Endothelial cell (in vitro differentiated cells): Measurements from ENCODE around the gene GAS7. TPM values are rescaled to one million over a fixed set of nuclear protein-coding genes. Genes with fewer than 3 reads are reported as not detected.
A peak's percentile ranks its signal among the peaks of the same experiment; 100 is the strongest.

ENCODE experiments used
- DNase-seq: peaks from one replicate; pipeline ENCODE4 v3.0.0; 2021; ENCODE audit warnings: low spot score
- H3K27ac Mint-ChIP-seq: one replicate; pipeline ENCODE4 v1.8.0; 2021; ENCODE audit warnings: mixed read lengths, inconsistent platforms; ENCODE audit not compliant: unreplicated experiment
- H3K27me3 Mint-ChIP-seq: one replicate; pipeline ENCODE4 v1.8.0; 2021; ENCODE audit warnings: mild to moderate bottlenecking, moderate library complexity, mixed read lengths, inconsistent platforms; ENCODE audit not compliant: unreplicated experiment
- H3K36me3 Mint-ChIP-seq: one replicate; pipeline ENCODE4 v1.8.0; 2021; ENCODE audit warnings: mild to moderate bottlenecking, low read depth, mixed read lengths, inconsistent platforms; ENCODE audit not compliant: unreplicated experiment
- H3K4me1 Mint-ChIP-seq: one replicate; pipeline ENCODE4 v1.8.0; 2021; ENCODE audit warnings: mild to moderate bottlenecking, mixed read lengths, inconsistent platforms; ENCODE audit not compliant: unreplicated experiment
- H3K4me3 Mint-ChIP-seq: one replicate; pipeline ENCODE4 v1.8.0; 2021; ENCODE audit warnings: mild to moderate bottlenecking, mixed read lengths, inconsistent platforms; ENCODE audit not compliant: unreplicated experiment
- H3K9me3 Mint-ChIP-seq: one replicate; pipeline ENCODE4 v1.8.0; 2021; ENCODE audit warnings: mixed read lengths, inconsistent platforms; ENCODE audit not compliant: unreplicated experiment
- total RNA-seq: library from RNA; stranded (reverse); fragmentation: NEBNext Ultra II Directional; extraction: Animal tissue kit (Norgen Biotek cat#: 25700); gene quantifications from one replicate; pipeline ENCODE4 v1.2.1, GENCODE V29; 2021; ENCODE audit not compliant: unreplicated experiment
- TF ChIP-seq, protein P1 (sequence below): fragments of 200-600 bp; sonication (generic); IDR thresholded peaks from one replicate; pipeline ENCODE4 v1.5.0; 2021; ENCODE audit warnings: antibody characterized with exemption; ENCODE audit not compliant: unreplicated experiment

Gene GAS7
- total RNA-seq, 1 donor from 2014 or later = 7.0 TPM

DNA sequence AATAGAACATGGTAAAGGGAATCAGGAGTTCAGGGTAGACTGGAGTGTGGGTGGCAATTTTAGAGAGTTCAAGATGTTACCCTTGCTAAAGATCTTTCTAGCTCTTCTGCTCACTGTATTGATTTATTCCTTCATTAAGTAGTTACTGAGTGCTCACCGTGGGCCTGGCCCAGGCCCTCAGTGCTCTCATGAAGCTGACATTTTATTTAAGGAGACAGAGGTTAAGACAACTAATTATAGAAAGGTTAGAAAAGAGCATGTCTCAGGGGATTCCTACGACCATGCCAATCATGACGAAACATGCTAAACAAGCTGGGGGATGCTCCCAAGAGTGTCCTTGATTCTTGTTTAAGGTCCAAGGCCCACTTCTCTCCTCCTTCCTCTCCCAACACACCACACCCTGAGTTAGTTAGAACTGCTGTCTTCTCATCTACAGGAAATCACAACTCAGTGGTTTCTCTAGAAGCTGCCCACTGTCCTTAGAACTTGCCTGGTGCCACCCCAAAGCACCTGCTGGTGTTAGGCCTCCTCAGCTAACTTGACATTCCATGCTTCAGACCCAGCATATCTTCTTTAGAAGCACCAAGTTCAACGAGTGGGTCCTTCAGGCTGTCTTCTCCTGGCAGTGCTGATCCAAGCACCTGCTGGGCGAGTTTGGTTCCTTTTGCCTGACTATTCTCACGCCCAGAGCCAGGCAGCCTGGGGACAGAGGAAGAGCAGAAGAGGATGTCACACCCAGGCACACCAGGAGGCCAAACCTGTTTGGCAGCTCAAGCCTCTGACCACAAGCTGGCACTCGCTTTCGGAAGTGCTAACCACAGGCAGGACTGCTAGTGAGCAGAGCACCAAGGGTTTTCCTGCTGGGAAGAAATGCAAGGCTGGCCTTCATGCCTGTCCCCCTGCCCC is 79.0 kb downstream of the GAS7 start:
- no peak for DNase-seq
- H3K27ac Mint-ChIP-seq = no peak overlapping the region
- TF ChIP-seq, protein P1, sequence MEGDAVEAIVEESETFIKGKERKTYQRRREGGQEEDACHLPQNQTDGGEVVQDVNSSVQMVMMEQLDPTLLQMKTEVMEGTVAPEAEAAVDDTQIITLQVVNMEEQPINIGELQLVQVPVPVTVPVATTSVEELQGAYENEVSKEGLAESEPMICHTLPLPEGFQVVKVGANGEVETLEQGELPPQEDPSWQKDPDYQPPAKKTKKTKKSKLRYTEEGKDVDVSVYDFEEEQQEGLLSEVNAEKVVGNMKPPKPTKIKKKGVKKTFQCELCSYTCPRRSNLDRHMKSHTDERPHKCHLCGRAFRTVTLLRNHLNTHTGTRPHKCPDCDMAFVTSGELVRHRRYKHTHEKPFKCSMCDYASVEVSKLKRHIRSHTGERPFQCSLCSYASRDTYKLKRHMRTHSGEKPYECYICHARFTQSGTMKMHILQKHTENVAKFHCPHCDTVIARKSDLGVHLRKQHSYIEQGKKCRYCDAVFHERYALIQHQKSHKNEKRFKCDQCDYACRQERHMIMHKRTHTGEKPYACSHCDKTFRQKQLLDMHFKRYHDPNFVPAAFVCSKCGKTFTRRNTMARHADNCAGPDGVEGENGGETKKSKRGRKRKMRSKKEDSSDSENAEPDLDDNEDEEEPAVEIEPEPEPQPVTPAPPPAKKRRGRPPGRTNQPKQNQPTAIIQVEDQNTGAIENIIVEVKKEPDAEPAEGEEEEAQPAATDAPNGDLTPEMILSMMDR = no peak
- no peaks in the 10 kb centered on the region for H3K9me3 Mint-ChIP-seq
- peaks cover 2% of the 10 kb centered on the region for H3K4me1 Mint-ChIP-seq
- H3K27me3 Mint-ChIP-seq = peaks cover 8% of the 10 kb centered on the region
- no peaks in the 10 kb centered on the region for H3K36me3 Mint-ChIP-seq
- no peak overlapping the region for H3K4me3 Mint-ChIP-seq

DNA sequence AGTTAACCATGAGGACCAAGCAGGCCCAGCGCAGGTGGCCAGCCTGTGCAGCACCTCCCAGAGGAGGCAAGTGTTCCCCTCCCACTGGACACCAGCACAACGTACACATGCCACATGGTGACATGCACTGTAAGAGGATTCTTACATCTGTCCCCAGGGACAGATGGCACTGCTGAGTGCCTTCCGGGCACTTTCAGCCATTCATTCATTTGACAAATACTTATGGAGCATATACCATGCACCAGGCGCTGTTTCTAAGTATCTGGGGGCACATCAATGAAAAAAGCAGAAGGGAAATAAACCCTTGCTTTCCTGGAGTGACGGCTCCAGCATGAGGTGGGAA is 79.6 kb downstream of the GAS7 start:
- no peak for DNase-seq
- H3K4me1 Mint-ChIP-seq = peaks cover 2% of the 10 kb centered on the region

DNA sequence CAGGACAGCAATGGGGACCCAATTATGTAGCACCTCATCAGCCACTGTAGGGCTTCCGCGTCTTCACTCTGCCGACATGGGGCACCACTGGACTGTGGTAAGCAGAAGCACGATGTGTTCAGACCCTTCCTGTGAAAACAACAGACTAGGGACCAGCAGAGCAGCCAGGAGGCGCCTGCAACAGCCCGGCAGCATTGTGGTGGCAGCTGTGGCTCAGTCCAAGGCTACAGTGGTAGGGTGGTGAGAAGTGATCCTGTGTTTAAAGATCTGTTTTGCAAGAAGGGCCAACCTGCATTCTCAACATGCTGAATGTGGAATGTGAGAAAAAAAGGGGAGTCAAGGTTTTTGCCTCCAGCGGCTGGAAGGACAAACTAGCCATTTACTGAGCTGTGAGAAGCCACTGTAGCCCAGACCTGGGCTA is 80.8 kb downstream of the GAS7 start:
- Mint-ChIP-seq H3K4me1 (peaks cover 2% of the 10 kb centered on the region), H3K27me3 (peaks cover 9% of the 10 kb centered on the region), H3K4me3 (no peak overlapping the region), H3K36me3 (no peaks in the 10 kb centered on the region), H3K27ac (no peak overlapping the region), H3K9me3 (no peaks in the 10 kb centered on the region)
- no peak for DNase-seq
- TF ChIP-seq, protein P1 = no peak

More for the DNA sequence above, 79.6 kb downstream of the GAS7 start:
- H3K36me3 Mint-ChIP-seq = no peaks in the 10 kb centered on the region
- peaks cover 8% of the 10 kb centered on the region for H3K27me3 Mint-ChIP-seq
- H3K4me3 Mint-ChIP-seq = no peak overlapping the region
- H3K27ac Mint-ChIP-seq = no peak overlapping the region
- no peaks in the 10 kb centered on the region for H3K9me3 Mint-ChIP-seq
- TF ChIP-seq, protein P1 = no peak

DNA sequence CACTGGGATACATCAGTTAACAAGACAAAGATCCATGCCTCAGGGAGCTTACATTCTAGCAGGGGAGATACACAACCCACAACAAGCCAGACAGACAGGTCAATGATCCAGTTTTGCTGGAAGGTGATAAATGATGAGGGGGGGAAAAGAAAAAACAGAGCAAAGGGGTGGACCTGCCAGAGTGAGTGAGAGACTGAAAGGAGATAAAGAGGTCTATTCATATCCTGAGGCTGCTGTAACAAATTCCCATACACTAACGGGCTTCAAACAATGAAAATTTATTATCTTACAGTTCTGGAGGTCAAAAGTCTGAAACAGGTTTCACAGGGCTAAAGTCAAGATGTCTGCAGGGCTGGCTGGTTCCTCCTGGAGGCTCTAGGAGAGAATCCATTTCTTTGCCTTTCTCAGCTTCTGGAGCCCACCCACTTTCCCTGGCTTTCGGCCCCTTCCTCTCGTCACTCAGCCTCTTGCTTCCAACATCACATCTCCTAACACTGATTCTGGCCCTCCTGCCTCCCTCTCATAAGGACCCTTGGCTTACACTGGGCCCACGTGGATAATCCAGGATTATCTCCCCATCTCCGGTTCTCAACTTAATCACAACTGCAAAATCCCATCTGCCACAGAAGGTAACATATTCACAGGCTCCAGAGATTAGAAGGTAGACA is 81.5 kb downstream of the GAS7 start:
- H3K4me3 Mint-ChIP-seq = peak overlapping the region; percentile 7
- H3K27me3 Mint-ChIP-seq = peaks cover 10% of the 10 kb centered on the region
- no peak for DNase-seq
- peaks cover 2% of the 10 kb centered on the region for H3K4me1 Mint-ChIP-seq
- TF ChIP-seq, protein P1 = no peak
- H3K36me3 Mint-ChIP-seq = no peaks in the 10 kb centered on the region
- H3K27ac Mint-ChIP-seq = no peak overlapping the region
- H3K9me3 Mint-ChIP-seq = no peaks in the 10 kb centered on the region

DNA sequence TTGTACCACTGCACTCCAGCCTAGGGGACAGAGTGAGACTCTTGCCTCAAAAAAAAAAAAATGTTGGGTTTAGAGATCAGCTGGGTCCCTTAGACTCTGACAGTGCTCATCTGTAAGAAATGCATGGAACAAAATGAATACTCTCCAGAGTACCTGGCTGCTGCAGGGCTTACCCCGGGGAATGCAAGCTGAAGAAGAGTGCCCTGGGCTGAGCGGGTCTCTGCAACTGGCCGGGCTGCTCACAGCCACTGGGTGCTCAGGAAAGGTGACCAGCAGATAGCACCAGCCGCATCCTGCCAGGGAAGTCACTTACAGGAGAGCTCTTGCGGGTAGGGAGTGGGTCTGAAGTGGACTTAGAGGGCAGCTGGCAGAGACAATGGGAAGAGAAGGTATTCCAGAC is 82.1 kb downstream of the GAS7 start:
- Mint-ChIP-seq H3K9me3 (no peaks in the 10 kb centered on the region), H3K27ac (no peak overlapping the region), H3K4me3 (no peak overlapping the region), H3K27me3 (peaks cover 9% of the 10 kb centered on the region), H3K4me1 (peaks cover 2% of the 10 kb centered on the region), H3K36me3 (no peaks in the 10 kb centered on the region)
- DNase-seq = no peak
- TF ChIP-seq, protein P1 = no peak
